Stomach smooth muscle (tissue), 2 donors: ENCODE data around the gene FOXL3.

Source experiments
- H3K27ac ChIP-seq: one replicate; pipeline ENCODE4 v1.7.0; 2013; ENCODE audit warnings: mild to moderate bottlenecking, low read length, inconsistent platforms
- H3K27me3 ChIP-seq, 2 donors: one replicate each; pipeline ENCODE4 v1.7.0; 2013; ENCODE audit warnings: low read length in 2 of 2; ENCODE audit not compliant: insufficient read depth in 2 of 2, control insufficient read depth in 1 of 2
- H3K36me3 ChIP-seq, 2 donors: one replicate each; pipeline ENCODE4 v1.7.0; 2013; ENCODE audit warnings: low read length in 2 of 2; ENCODE audit not compliant: control insufficient read depth in 2 of 2, insufficient read depth in 2 of 2
- H3K4me1 ChIP-seq: one replicate; pipeline ENCODE4 v1.7.0; 2013; ENCODE audit warnings: low read length; ENCODE audit not compliant: control insufficient read depth, insufficient read depth
- H3K4me3 ChIP-seq, 2 donors: one replicate each; pipeline ENCODE4 v1.7.0; 2013; ENCODE audit warnings: low read length in 2 of 2
- H3K9ac ChIP-seq, 2 donors: one replicate each; pipeline ENCODE4 v1.7.0; 2013; ENCODE audit warnings: low read length in 2 of 2, mild to moderate bottlenecking in 1 of 2
- H3K9me3 ChIP-seq, 2 donors: one replicate each; pipeline ENCODE4 v1.7.0; 2013; ENCODE audit warnings: low read length in 2 of 2; ENCODE audit not compliant: control insufficient read depth in 2 of 2
- donor health status: healthy.
- donor health status: Pancreatic carcinoma.

The FOXL3 gene

GRCh38 chr7:299169-299568, 9.2 kb downstream of the FOXL3 start:
- no peak overlapping the region for H3K4me3 ChIP-seq
- H3K9me3 ChIP-seq = no peaks in the 10 kb centered on the region
- H3K27me3 ChIP-seq = peaks cover 14 to 16% of the 10 kb centered on the region in 2 donors
- H3K4me1 ChIP-seq = no peaks in the 10 kb centered on the region
- H3K36me3 ChIP-seq = no peaks in the 10 kb centered on the region
- H3K27ac ChIP-seq = no peak overlapping the region
- no peak overlapping the region for H3K9ac ChIP-seq

GRCh38 chr7:299628-300027, 9.7 kb downstream of the FOXL3 start:
- H3K9me3 ChIP-seq = no peaks in the 10 kb centered on the region
- H3K9ac ChIP-seq = no peak overlapping the region
- H3K27me3 ChIP-seq = peaks cover 9 to 11% of the 10 kb centered on the region in 2 donors
- H3K4me3 ChIP-seq = no peak overlapping the region
- H3K36me3 ChIP-seq = no peaks in the 10 kb centered on the region
- H3K27ac ChIP-seq = no peak overlapping the region
- H3K4me1 ChIP-seq = no peaks in the 10 kb centered on the region

- no peaks in the 10 kb centered on the region for H3K9me3 ChIP-seq
- no peak overlapping the region for H3K27ac ChIP-seq
- no peak overlapping the region for H3K4me3 ChIP-seq
- H3K27me3 ChIP-seq = peaks cover 5 to 8% of the 10 kb centered on the region in 2 donors
- no peaks in the 10 kb centered on the region for H3K4me1 ChIP-seq
- no peaks in the 10 kb centered on the region for H3K36me3 ChIP-seq
- H3K9ac ChIP-seq = no peak overlapping the region
Observed at GRCh38 chr7:300048-300447, 10.1 kb downstream of the FOXL3 start.

- Histone ChIP-seq H3K27me3 (peaks cover 2% of the 10 kb centered on the region in 2 donors), H3K9ac (no peak overlapping the region), H3K9me3 (no peaks in the 10 kb centered on the region), H3K27ac (no peak overlapping the region), H3K4me1 (no peaks in the 10 kb centered on the region), H3K36me3 (no peaks in the 10 kb centered on the region), H3K4me3 (no peak overlapping the region)
Observed at GRCh38 chr7:300546-301290, 10.7 kb downstream of the FOXL3 start.

- Histone ChIP-seq H3K4me3 (no peak overlapping the region), H3K27ac (no peak overlapping the region), H3K4me1 (no peaks in the 10 kb centered on the region), H3K9ac (no peak overlapping the region), H3K9me3 (no peaks in the 10 kb centered on the region), H3K36me3 (no peaks in the 10 kb centered on the region), H3K27me3 (peaks cover 2% of the 10 kb centered on the region in 2 donors)
Observed at GRCh38 chr7:301291-302053, 11.5 kb downstream of the FOXL3 start.

GRCh38 chr7:302054-302992, 12.4 kb downstream of the FOXL3 start:
- H3K4me1 ChIP-seq = no peaks in the 10 kb centered on the region
- H3K9me3 ChIP-seq = no peaks in the 10 kb centered on the region
- peaks cover 2% of the 10 kb centered on the region in 2 donors for H3K27me3 ChIP-seq
- no peaks in the 10 kb centered on the region for H3K36me3 ChIP-seq
- no peak overlapping the region for H3K9ac ChIP-seq
- H3K27ac ChIP-seq = no peak overlapping the region
- no peak overlapping the region for H3K4me3 ChIP-seq

GRCh38 chr7:303425-303824, 13.5 kb downstream of the FOXL3 start:
- no peaks in the 10 kb centered on the region for H3K4me1 ChIP-seq
- no peaks in the 10 kb centered on the region for H3K36me3 ChIP-seq
- H3K9me3 ChIP-seq = peaks cover 0 to 3% of the 10 kb centered on the region in 2 donors
- peaks cover 0 to 2% of the 10 kb centered on the region in 2 donors for H3K27me3 ChIP-seq
- H3K4me3 ChIP-seq = no peak overlapping the region
- no peak overlapping the region for H3K9ac ChIP-seq
- H3K27ac ChIP-seq = no peak overlapping the region

GRCh38 chr7:303884-304573, 14.1 kb downstream of the FOXL3 start:
- H3K4me3 ChIP-seq = no peak overlapping the region
- no peak overlapping the region for H3K27ac ChIP-seq
- no peaks in the 10 kb centered on the region for H3K4me1 ChIP-seq
- no peak overlapping the region for H3K9ac ChIP-seq
- peaks cover 0 to 3% of the 10 kb centered on the region in 2 donors for H3K9me3 ChIP-seq
- peaks cover 0 to 2% of the 10 kb centered on the region in 2 donors for H3K27me3 ChIP-seq
- H3K36me3 ChIP-seq = no peaks in the 10 kb centered on the region

GRCh38 chr7:304574-305409, 14.8 kb downstream of the FOXL3 start:
- no peak overlapping the region for H3K27ac ChIP-seq
- peaks cover 0 to 3% of the 10 kb centered on the region in 2 donors for H3K9me3 ChIP-seq
- H3K9ac ChIP-seq = no peak overlapping the region
- H3K27me3 ChIP-seq = peaks cover 0 to 2% of the 10 kb centered on the region in 2 donors
- no peaks in the 10 kb centered on the region for H3K36me3 ChIP-seq
- H3K4me3 ChIP-seq = no peak overlapping the region
- no peaks in the 10 kb centered on the region for H3K4me1 ChIP-seq
